Smooth muscle cell (in vitro differentiated cells): ENCODE measurements around the gene IPPK. TPM values are rescaled to one million over a fixed set of nuclear protein-coding genes. Genes with fewer than 3 reads are reported as not detected.

Experiments
- DNase-seq: peaks from one replicate; lab custom pipeline; 2025; ENCODE audit not compliant: unreplicated experiment; lab: John Stamatoyannopoulos, UW
- H2AFZ ChIP-seq: fragments of 200-600 bp; sonication (generic); 2 replicates; pipeline ENCODE4 v1.6.0; 2016; ENCODE audit warnings: antibody characterized with exemption, low read depth, mild to moderate bottlenecking
- H3F3A ChIP-seq: fragments of 200-600 bp; sonication (generic); 2 replicates; pipeline ENCODE4 v1.6.0; 2017; ENCODE audit warnings: antibody characterized with exemption, low read depth
- H3K27ac ChIP-seq: fragments of 200-600 bp; sonication (generic); 2 replicates; pipeline ENCODE4 v1.5.1; 2016; ENCODE audit warnings: low read depth, mild to moderate bottlenecking
- H3K27me3 ChIP-seq: fragments of 200-600 bp; sonication (generic); 2 replicates; pipeline ENCODE4 v1.6.1; 2016; ENCODE audit warnings: low read depth, mild to moderate bottlenecking
- H3K36me3 ChIP-seq: fragments of 200-600 bp; sonication (generic); 2 replicates; pipeline ENCODE4 v1.5.1; 2016; ENCODE audit warnings: low read depth
- H3K4me1 ChIP-seq: fragments of 200-600 bp; sonication (generic); 2 replicates; pipeline ENCODE4 v1.5.1; 2016; ENCODE audit warnings: low read depth
- H3K4me2 ChIP-seq: fragments of 200-600 bp; sonication (generic); 2 replicates; pipeline ENCODE4 v1.6.0; 2016; ENCODE audit warnings: mild to moderate bottlenecking
- H3K4me3 ChIP-seq: fragments of 200-600 bp; sonication (generic); 2 replicates; pipeline ENCODE4 v1.5.1; 2016; ENCODE audit warnings: mild to moderate bottlenecking
- H3K79me2 ChIP-seq: fragments of 200-600 bp; sonication (generic); 2 replicates; pipeline ENCODE4 v1.6.0; 2016; ENCODE audit warnings: low read depth, mild to moderate bottlenecking
- H3K9ac ChIP-seq: fragments of 200-600 bp; sonication (generic); 2 replicates; pipeline ENCODE4 v1.6.0; 2016; ENCODE audit warnings: low read depth
- H3K9me3 ChIP-seq: fragments of 200-600 bp; sonication (generic); replicated peaks from 2 replicates; pipeline ENCODE4 v1.5.1; 2016; ENCODE audit warnings: low read depth
- H4K20me1 ChIP-seq: fragments of 200-600 bp; sonication (generic); 2 replicates; pipeline ENCODE4 v1.6.0; 2016; ENCODE audit warnings: low read depth
- WGBS: methylation state at CpG from one replicate; pipeline ENCODE4 v1.1.7; 2016; ENCODE audit warnings: low lambda C conversion rate; 5-methylcytosine and 5-hydroxymethylcytosine counted together
- polyA plus RNA-seq: library from polyadenylated mRNA; unstranded; fragments of >200 nt; fragmentation: Nextera tagmentation; extraction: Ambion mirVana; gene quantifications from 2 replicates; pipeline ENCODE4 v1.2.1, GENCODE V29; 2016
- total RNA-seq: library from RNA; depleted of rRNA; stranded (reverse); fragments of >200 nt; gene quantifications from 2 replicates; pipeline ENCODE4 v1.2.3, GENCODE V29; 2014
- TF ChIP-seq, protein P1 (sequence below): fragments of 200-600 bp; sonication (generic); IDR thresholded peaks from 2 replicates; pipeline ENCODE4 v1.5.1; 2017; ENCODE audit warnings: borderline replicate concordance, mild to moderate bottlenecking, antibody characterized with exemption; ENCODE audit not compliant: insufficient read depth, poor library complexity, severe bottlenecking

Gene IPPK
- total and polyA plus RNA-seq, 2 experiments from 2014 or later: 9.4 to 22.1 TPM

DNA sequence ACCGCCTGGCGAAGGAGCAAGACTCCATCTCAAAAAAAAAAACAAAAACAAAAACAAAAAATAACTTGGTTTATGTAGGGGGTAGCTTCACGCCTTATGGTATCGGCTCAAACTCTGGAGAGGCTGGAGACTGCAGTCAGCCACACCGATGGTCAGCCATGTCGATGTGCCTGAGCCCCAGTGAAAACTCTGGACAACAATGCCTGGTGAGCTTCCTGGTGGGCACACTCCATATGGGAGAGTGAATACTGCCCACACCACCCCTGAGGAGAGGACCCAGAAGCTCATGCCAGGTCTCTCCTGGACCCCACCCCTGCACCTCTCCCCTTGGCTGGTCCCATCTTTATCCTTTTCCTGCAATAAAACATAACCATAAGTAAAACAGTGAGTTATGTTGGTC lies 19.6 kb downstream of the IPPK start:
- no peaks in the 10 kb centered on the region for H3K4me1 ChIP-seq
- H3K9me3 ChIP-seq: no peaks in the 10 kb centered on the region
- no peak for DNase-seq
- H3K4me3 ChIP-seq: no peak overlapping the region
- H3K4me2 ChIP-seq: peak overlapping the region; percentile 78
- TF ChIP-seq, protein P1, sequence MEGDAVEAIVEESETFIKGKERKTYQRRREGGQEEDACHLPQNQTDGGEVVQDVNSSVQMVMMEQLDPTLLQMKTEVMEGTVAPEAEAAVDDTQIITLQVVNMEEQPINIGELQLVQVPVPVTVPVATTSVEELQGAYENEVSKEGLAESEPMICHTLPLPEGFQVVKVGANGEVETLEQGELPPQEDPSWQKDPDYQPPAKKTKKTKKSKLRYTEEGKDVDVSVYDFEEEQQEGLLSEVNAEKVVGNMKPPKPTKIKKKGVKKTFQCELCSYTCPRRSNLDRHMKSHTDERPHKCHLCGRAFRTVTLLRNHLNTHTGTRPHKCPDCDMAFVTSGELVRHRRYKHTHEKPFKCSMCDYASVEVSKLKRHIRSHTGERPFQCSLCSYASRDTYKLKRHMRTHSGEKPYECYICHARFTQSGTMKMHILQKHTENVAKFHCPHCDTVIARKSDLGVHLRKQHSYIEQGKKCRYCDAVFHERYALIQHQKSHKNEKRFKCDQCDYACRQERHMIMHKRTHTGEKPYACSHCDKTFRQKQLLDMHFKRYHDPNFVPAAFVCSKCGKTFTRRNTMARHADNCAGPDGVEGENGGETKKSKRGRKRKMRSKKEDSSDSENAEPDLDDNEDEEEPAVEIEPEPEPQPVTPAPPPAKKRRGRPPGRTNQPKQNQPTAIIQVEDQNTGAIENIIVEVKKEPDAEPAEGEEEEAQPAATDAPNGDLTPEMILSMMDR: no peak
- H3K79me2 ChIP-seq: no peaks in the 10 kb centered on the region
- no peak overlapping the region for H3K9ac ChIP-seq
- H4K20me1 ChIP-seq: peaks cover 27% of the 10 kb centered on the region
- no peaks in the 10 kb centered on the region for H3K27me3 ChIP-seq
- no peak overlapping the region for H2AFZ ChIP-seq
- no peak overlapping the region for H3K27ac ChIP-seq
- H3K36me3 ChIP-seq: peaks cover 7% of the 10 kb centered on the region
- over 99% methylated on average over 6 of the region's 6 CpGs for WGBS
- H3F3A ChIP-seq: no peaks in the 10 kb centered on the region

DNA sequence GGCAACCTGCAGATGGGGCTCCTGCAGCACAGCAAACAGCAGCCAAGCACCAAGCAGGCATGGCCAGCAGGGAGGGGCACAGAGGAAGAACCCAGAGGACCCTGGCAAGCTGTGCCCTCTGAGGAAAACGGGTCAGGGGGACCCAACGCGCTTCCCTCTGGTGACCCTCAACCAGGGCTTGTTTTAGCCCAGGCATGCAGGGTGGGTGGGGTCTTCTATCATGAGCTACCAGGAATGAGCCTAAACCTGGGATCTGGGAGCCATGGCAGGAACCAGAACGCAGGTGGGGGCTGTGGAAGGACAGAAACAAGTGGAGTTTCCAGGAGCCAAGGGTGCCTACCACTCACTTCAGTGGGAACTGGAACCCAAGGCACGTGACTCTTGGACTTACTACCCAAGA lies 20.9 kb downstream of the IPPK start:
- no peaks in the 10 kb centered on the region for H3K4me1 ChIP-seq
- H3K79me2 ChIP-seq: peaks cover 3% of the 10 kb centered on the region
- no peaks in the 10 kb centered on the region for H3K27me3 ChIP-seq
- TF ChIP-seq, protein P1: no peak
- no peak overlapping the region for H3K4me2 ChIP-seq
- no peaks in the 10 kb centered on the region for H3K9me3 ChIP-seq
- no peak overlapping the region for H3K9ac ChIP-seq
- no peak overlapping the region for H2AFZ ChIP-seq
- peaks cover 7% of the 10 kb centered on the region for H3K36me3 ChIP-seq
- no peak overlapping the region for H3K4me3 ChIP-seq
- no peak overlapping the region for H3K27ac ChIP-seq
- H4K20me1 ChIP-seq: peaks cover 20% of the 10 kb centered on the region
- 97% methylated on average over 5 of the region's 5 CpGs for WGBS
- H3F3A ChIP-seq: no peaks in the 10 kb centered on the region
- DNase-seq: no peak

DNA sequence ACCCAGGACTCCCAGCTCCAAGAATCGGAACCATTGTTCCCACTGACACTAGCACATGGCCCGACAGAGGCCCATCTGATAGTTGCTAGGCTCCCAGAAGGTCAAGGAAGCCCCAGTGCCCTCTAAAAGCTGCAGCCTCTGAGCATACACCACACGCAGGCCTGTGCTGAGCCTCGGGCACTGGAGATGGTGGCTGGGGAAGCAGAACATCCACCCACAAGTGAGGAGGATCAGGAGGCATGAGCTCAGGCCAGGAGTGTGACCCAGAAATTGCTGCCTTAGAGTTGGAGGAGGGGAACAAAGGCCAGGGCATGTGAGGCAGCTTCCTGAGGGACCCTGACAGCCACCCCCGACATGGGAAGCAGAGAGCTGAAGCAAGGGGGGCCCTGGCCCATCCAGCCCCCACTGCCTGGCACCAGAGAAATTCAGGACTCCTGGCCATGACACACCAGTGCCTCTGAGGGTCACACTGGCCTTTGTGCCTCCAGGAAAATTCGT lies 21.4 kb downstream of the IPPK start:
- H3K9ac ChIP-seq: no peak overlapping the region
- H3K9me3 ChIP-seq: no peaks in the 10 kb centered on the region
- H3K4me1 ChIP-seq: no peaks in the 10 kb centered on the region
- peaks cover 11% of the 10 kb centered on the region for H3K36me3 ChIP-seq
- DNase-seq: no peak
- peaks cover 15% of the 10 kb centered on the region for H4K20me1 ChIP-seq
- no peak overlapping the region for H3K4me2 ChIP-seq
- H3F3A ChIP-seq: no peaks in the 10 kb centered on the region
- peaks cover 8% of the 10 kb centered on the region for H3K79me2 ChIP-seq
- H3K4me3 ChIP-seq: no peak overlapping the region
- H3K27me3 ChIP-seq: no peaks in the 10 kb centered on the region
- WGBS: 92% methylated on average over 6 of the region's 6 CpGs
- H3K27ac ChIP-seq: no peak overlapping the region
- TF ChIP-seq, protein P1: no peak
- H2AFZ ChIP-seq: no peak overlapping the region
